GM19397 (cell line): ENCODE results near the gene RASD1.
A peak's percentile ranks its signal among the peaks of the same experiment; 100 is the strongest.

ENCODE experiments used
- ATAC-seq: cut with Tn5 transposase; IDR thresholded peaks from one replicate; pipeline ENCODE4 v1.9.1; 2021; ENCODE audit warnings: mild to moderate bottlenecking, moderate library complexity; ENCODE audit not compliant: unreplicated experiment

The RASD1 gene

GRCh38 chr17:17496189-17497064, at the start of gene RASD1:
Gene RASD1 (minus strand): TSS chr17:17496395. CDS start chr17:17496181, 214 bp downstream.
- ATAC-seq = peak; percentile 67

- no peak for ATAC-seq
Measured at GRCh38 chr17:17545984-17546383, 49.8 kb upstream of the RASD1 start.

- no peak for ATAC-seq
Measured at GRCh38 chr17:17545031-17545820, 49.0 kb upstream of the RASD1 start.

GRCh38 chr17:17542906-17543635, 46.9 kb upstream of the RASD1 start:
- no peak for ATAC-seq

GRCh38 chr17:17541640-17542001, 45.4 kb upstream of the RASD1 start:
- ATAC-seq = no peak

GRCh38 chr17:17540935-17541639, 44.9 kb upstream of the RASD1 start:
- no peak for ATAC-seq

- no peak for ATAC-seq
Measured at GRCh38 chr17:17540278-17540906, 44.2 kb upstream of the RASD1 start.

GRCh38 chr17:17539591-17539990, 43.4 kb upstream of the RASD1 start:
- ATAC-seq = no peak

GRCh38 chr17:17538417-17539391, 42.5 kb upstream of the RASD1 start:
- no peak for ATAC-seq

GRCh38 chr17:17537311-17538099, 41.3 kb upstream of the RASD1 start:
- no peak for ATAC-seq

- ATAC-seq = no peak
Measured at GRCh38 chr17:17536702-17537101, 40.5 kb upstream of the RASD1 start.

GRCh38 chr17:17535957-17536356, 39.8 kb upstream of the RASD1 start:
- no peak for ATAC-seq

- no peak for ATAC-seq
Measured at GRCh38 chr17:17533901-17534441, 37.8 kb upstream of the RASD1 start.

- no peak for ATAC-seq
Measured at GRCh38 chr17:17532991-17533390, 36.8 kb upstream of the RASD1 start.

- no peak for ATAC-seq
Measured at GRCh38 chr17:17531156-17531555, 35.0 kb upstream of the RASD1 start.

GRCh38 chr17:17528696-17529652, 32.8 kb upstream of the RASD1 start:
- no peak for ATAC-seq

GRCh38 chr17:17527956-17528500, 31.8 kb upstream of the RASD1 start:
- no peak for ATAC-seq
